Stimulated activated CD4-positive, alpha-beta T cell treated with anti-CD3 and anti-CD28 coated beads, Interleukin-4, amount 100 ng/mL, for 4 hours (primary cell): ENCODE data around the gene CDY1B.
"Not testable (repeated sequence)": the region's sequence is repeated elsewhere in the genome, so short reads cannot be mapped to it uniquely, and the experiment has no call there.

Experiments used
- DNase-seq, 2 experiments: peaks; one replicate each; pipeline ENCODE4 v3.0.0-alpha.2; 2020

The CDY1B gene, protein sequence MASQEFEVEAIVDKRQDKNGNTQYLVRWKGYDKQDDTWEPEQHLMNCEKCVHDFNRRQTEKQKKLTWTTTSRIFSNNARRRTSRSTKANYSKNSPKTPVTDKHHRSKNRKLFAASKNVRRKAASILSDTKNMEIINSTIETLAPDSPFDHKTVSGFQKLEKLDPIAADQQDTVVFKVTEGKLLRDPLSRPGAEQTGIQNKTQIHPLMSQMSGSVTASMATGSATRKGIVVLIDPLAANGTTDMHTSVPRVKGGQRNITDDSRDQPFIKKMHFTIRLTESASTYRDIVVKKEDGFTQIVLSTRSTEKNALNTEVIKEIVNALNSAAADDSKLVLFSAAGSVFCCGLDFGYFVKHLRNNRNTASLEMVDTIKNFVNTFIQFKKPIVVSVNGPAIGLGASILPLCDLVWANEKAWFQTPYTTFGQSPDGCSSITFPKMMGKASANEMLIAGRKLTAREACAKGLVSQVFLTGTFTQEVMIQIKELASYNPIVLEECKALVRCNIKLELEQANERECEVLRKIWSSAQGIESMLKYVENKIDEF

DNA sequence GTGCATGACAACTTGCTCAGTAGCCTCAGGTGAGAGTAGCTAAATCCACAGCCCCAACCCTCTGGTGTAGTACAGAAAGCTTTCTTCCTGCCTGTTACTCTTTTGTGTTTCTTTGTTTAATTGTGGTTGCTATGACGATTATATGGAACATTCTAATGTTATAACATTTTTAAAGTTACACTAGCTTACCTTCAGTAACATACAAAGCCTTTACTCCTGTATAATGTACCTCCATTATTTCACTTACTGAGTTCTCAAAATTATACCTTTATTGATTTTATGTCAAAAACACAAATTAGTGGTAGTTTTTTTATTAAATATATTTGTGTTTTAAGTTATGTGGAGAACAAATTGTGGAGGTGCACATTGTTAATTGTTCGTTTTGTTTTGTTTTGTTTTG is at the start of gene CDY1B:
TSS of gene CDY1B (minus strand) at position 101 of the 400 bp plus-strand sequence. CDS start 331 bp downstream, outside the sequence.
- not testable (repeated sequence) for DNase-seq

- not testable (repeated sequence) for DNase-seq
Observed at GRCh38 chrY:24049525-24049924, 1.7 kb upstream of the CDY1B start.

- not testable (repeated sequence) for DNase-seq
Observed at GRCh38 chrY:24043209-24043608, 4.6 kb downstream of the CDY1B start.

DNA sequence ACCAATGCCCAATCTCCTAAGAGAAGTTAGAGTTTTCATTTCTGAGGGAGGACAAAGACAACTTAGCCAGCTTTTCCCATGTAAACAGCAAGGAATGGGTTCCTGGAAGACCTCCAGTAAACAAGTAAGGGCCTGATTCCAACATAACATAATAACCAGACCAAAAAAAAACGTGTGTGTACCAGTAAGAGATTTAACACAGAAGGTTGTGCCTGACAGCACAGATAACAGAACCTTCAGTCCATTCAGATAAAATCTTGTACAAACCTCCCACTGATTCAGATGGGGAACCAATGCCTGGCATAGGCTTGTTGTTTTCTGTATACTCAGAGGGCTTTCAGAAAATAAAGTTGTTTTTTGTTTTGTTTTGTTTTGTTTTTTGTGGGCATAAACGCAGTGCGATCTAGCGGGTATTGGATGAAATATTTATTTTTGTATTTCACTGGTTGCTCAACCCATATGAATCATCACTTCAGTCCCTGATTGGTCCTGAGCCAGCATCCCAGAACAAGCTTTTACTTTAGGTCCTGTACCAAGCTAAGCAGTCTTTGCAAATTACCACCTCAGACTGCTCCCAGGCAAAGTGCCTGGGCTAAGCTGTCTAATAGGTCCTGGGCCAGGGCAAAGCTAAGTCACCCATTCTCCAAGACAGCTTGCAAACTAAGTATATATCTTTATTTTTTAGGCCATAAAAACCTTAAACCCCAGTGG is 8.7 kb downstream of the CDY1B start:
- DNase-seq, result not testable (repeated sequence)

- not testable (repeated sequence) for DNase-seq
Observed at GRCh38 chrY:24026212-24027103, 21.4 kb downstream of the CDY1B start.
